Erythroblast (primary cell): ENCODE measurements around the gene GFM1.
"Not testable (repeated sequence)": the region's sequence is repeated elsewhere in the genome, so short reads cannot be mapped to it uniquely, and the experiment has no call there.

Source experiments
- DNase-seq, 2 experiments: peaks; one replicate each; lab custom pipeline; 2025; lab: John Stamatoyannopoulos, UW
- GATA1 ChIP-seq: IDR thresholded peaks from 2 replicates; pipeline ENCODE4 v1.6.1; 2011; ENCODE audit warnings: low read depth, mild to moderate bottlenecking, control low read depth, low read length, moderate library complexity
- POLR2A ChIP-seq: IDR thresholded peaks from 2 replicates; pipeline ENCODE4 v1.6.1; 2011; ENCODE audit warnings: mild to moderate bottlenecking, low read length

The GFM1 gene

DNA sequence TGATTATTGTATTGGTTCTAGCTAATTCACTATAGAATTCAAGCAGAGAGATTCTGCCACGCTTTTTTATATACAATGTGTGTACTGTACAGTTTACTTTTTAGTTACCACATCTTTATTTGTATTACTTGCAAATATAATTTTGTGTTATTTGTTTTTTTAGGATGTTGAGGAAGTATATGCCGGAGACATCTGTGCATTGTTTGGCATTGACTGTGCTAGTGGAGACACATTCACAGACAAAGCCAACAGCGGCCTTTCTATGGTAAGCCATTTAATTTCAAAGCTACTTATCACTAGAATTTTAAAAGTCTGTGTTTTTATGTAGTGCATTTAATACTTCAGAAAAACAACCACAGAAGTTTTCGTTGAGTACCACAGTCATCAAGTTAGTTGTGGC lies 16.4 kb downstream of the GFM1 start:
- DNase-seq: no peak
- no peak for TF ChIP-seq POLR2A
- TF ChIP-seq GATA1: no peak

GRCh38 chr3:158663246-158663645 lies 18.9 kb downstream of the GFM1 start:
- DNase-seq: no peak

GRCh38 chr3:158663832-158664231 lies 19.5 kb downstream of the GFM1 start:
- TF ChIP-seq POLR2A (peak; percentile 66), GATA1 (no peak)

More at GRCh38 chr3:158663246-158663645, 18.9 kb downstream of the GFM1 start:
- TF ChIP-seq POLR2A (no peak), GATA1 (no peak)

DNA sequence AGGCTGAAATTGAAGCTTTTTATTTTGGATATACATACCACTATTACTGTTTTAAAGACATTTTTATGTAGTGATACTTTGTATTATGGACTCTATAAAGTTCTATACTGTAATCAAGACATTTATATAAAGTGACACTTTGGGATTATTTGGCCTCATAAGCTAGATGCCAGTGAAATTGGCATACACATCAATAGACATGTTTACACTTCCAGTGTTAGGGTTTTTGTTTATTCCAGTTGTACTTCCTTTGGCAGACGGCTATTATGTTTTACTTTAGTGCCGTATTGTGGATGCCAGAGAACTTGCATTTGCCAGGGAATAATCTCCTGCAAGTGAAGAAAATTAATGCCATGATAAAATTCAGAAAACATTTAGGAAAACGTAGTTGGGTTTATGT lies 22.1 kb downstream of the GFM1 start:
- TF ChIP-seq GATA1 (no peak), POLR2A (no peak)
- DNase-seq: no peak

More at GRCh38 chr3:158663832-158664231, 19.5 kb downstream of the GFM1 start:
- no peak for DNase-seq

GRCh38 chr3:158668506-158668905 lies 24.2 kb downstream of the GFM1 start:
- DNase-seq: no peak
- TF ChIP-seq GATA1 (no peak), POLR2A (peak; percentile 41)

DNA sequence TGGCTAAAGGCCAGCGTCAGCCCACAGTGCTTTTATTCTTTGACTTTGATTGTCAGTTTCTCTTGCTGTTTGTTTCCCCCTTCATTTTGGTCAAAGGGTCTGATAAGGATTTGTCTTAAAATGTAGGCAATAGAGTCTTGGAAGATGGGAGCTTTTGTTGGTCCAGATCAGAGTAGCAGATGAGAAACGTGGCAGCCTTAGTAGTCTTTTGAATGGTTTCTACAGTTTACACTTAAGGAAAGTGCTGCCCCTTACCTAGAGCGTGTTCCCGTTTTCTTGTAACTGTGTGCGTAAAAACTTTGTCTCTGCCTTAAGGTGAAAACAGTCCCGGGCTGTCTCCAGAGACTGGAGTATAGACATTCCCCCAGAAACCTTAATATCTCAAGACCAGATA lies 27.5 kb downstream of the GFM1 start:
- TF ChIP-seq POLR2A (no peak), GATA1 (no peak)
- peak; percentile 43 to 61 for DNase-seq

GRCh38 chr3:158672215-158673176 lies 28.2 kb downstream of the GFM1 start, which contains the start of gene LXN:
TSS of gene LXN (minus strand) at chr3:158672648. CDS start at chr3:158672478, 170 bp downstream.
- DNase-seq: peak; percentile 88 to 91

DNA sequence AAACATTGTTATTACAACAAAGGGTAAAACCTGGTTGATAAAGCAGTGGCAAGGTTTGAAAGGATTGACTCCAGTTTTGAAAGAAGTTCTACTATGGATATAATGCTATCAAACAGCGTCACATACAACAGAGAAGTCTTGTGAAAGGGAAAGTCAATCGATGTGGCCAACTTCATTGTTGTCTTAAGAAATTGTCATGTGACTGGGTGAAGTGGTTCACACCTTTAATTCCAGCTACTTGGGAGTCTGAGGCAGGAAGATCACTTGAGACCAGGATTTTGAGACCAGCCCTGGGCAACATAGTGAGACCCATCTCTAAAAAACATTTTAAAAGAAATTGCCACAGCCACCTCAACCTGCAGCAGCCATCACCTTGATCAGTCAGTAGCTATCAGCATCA lies 34.4 kb downstream of the GFM1 start:
- TF ChIP-seq POLR2A (no peak), GATA1 (no peak)
- DNase-seq: no peak

More at GRCh38 chr3:158672215-158673176, 28.2 kb downstream of the GFM1 start, which contains the start of gene LXN:
- TF ChIP-seq GATA1: no peak
- peak; percentile 99 for TF ChIP-seq POLR2A

GRCh38 chr3:158679547-158680000 lies 35.2 kb downstream of the GFM1 start:
- TF ChIP-seq GATA1: peak; percentile 49
- TF ChIP-seq POLR2A: peak; percentile 68
- DNase-seq: peak; percentile 87 to 96

GRCh38 chr3:158680861-158681260 lies 36.5 kb downstream of the GFM1 start:
- TF ChIP-seq POLR2A: no peak
- TF ChIP-seq GATA1: no peak
- DNase-seq: no peak

DNA sequence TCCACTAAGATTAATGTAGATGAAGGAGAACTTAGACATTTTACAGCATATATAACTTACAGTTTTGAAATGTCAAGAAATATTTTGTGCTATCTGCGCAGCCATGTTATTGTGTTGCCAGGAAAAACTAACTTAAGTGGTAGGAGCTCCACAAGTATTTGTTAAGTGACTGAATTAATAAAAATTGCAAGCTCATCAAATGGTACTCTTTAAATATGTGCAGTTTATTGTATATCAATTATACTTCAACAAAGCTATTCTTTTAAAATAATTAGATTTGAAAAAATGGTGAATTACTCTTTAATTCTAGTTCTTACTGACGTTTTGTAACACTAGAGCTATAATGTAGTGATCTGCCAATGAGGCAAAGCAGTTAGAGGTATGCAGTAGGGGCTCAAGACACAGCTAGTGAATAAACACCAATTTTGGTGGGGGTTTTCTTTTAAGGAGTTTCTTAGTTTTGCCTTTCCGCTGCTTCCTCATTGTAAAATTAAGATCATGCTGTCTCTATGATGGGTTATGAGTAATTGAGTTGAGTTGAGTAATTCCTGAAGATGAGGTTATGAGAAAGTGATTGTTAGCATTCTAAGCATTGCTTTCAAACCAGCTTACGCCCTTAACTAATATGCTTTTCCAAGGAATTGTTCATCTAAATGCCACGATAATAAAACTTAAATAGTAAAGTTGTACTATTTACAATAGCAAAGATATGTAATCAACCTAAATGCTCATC lies 39.1 kb downstream of the GFM1 start:
- no peak for TF ChIP-seq GATA1
- no peak for TF ChIP-seq POLR2A
- no peak for DNase-seq

DNA sequence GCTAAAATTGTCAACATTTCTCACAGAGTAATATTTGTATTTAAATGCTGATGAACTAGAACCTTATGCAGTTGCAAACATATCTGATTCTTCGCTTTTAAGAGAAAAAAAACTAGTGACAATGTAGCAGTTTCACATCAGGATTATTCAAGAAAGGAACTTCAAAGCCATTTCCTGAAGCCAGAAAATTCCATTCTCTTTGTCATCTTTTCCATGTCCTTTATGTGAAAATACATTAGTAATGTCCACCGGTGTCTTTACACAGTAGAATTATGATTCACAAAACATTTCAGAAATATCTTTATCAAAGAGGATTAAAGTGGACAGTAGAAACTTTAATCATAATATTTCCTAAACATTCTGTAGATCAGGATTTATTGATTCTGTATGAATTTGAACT lies 40.8 kb downstream of the GFM1 start:
- TF ChIP-seq POLR2A: no peak
- no peak for TF ChIP-seq GATA1
- no peak for DNase-seq

DNA sequence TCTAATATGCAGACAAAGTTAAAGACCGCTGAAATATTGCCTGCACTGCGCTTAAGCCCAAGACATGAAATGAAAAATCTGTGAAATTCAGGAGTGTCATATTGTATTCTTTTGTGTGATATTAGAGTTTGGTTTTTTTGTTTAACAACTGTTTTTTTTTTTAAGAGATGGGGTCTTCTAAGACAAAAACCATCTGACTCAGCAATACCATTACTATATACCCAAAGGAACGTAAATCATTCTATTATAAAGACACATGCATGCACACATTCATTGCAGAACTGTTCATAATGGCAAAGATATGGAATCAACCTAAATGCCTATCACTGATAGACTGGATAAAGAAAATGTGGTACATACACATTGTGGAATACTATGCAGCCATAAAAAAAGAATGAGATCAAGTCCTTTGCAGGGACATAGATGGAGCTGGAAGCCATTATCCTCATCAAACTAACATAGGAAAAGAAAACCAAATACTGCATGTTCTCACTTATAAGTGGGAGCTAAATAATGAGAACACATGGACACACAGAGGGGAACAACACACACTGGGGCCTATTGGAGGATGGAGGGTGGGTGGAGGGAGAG lies 49.6 kb downstream of the GFM1 start:
- not testable (repeated sequence) for DNase-seq
